Measurements from ENCODE around the gene CNN3.

CNN3 gene

GRCh38 chr1:94858276-94858675 lies 68.6 kb downstream of the CNN3 start:
- in situ Hi-C loops (cut with MboI; ENCODE audit: low sequenced_read_pairs), result no loop called here

GRCh38 chr1:94856868-94857267 lies 70.0 kb downstream of the CNN3 start:
- in situ Hi-C loops (cut with MboI; ENCODE audit: low sequenced_read_pairs), result no loop called here

- in situ Hi-C loops (cut with MboI; ENCODE audit: low sequenced_read_pairs), result no loop called here
Observed at GRCh38 chr1:94856004-94856403, 70.9 kb downstream of the CNN3 start.

GRCh38 chr1:94855307-94855700 lies 71.6 kb downstream of the CNN3 start:
- in situ Hi-C loops (cut with MboI; ENCODE audit: low sequenced_read_pairs), result no loop called here

- in situ Hi-C loops (cut with MboI; ENCODE audit: low sequenced_read_pairs), result no loop called here
Observed at GRCh38 chr1:94854458-94855306, 72.2 kb downstream of the CNN3 start.

GRCh38 chr1:94852788-94853187 lies 74.1 kb downstream of the CNN3 start:
- in situ Hi-C loops (cut with MboI; ENCODE audit: low sequenced_read_pairs), result no loop called here

GRCh38 chr1:94851571-94851970 lies 75.3 kb downstream of the CNN3 start:
- in situ Hi-C loops (cut with MboI; ENCODE audit: low sequenced_read_pairs), result no loop called here
